HG02840 (cell line): ENCODE results near the gene NANOGP8.
"Not testable (repeated sequence)": the region's sequence is repeated elsewhere in the genome, so short reads cannot be mapped to it uniquely, and the experiment has no call there.

Source experiments
- ATAC-seq: cut with Tn5 transposase; IDR thresholded peaks from one replicate; pipeline ENCODE4 v1.9.1; 2021; ENCODE audit warnings: mild to moderate bottlenecking, moderate library complexity, moderate number of reproducible peaks; ENCODE audit not compliant: unreplicated experiment, low FRiP score

NANOGP8 gene

GRCh38 chr15:35085176-35085919, at the start of gene NANOGP8:
TSS of gene NANOGP8 (minus strand) at chr15:35085295. CDS start at chr15:35085110, 185 bp downstream.
- ATAC-seq: not testable (repeated sequence)

DNA sequence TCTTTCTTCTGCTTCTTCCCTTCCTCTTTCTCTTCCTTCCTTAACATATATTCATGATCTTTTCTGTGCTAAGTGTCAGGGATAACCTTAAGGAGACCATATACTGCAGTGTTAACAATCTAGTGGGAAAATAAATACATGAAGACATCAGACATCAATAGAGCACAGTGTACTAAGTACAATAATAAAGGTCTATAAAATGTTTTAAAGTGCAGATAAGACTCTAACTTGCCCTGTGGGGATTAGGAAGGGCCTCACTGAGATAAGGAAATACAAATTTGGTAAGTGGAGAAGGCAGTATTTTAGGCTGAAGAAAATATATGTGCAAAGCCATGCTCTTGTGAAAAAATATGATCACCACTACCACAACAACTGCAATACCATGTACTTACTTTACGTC, 49.2 kb upstream of the NANOGP8 start:
- no peak for ATAC-seq

DNA sequence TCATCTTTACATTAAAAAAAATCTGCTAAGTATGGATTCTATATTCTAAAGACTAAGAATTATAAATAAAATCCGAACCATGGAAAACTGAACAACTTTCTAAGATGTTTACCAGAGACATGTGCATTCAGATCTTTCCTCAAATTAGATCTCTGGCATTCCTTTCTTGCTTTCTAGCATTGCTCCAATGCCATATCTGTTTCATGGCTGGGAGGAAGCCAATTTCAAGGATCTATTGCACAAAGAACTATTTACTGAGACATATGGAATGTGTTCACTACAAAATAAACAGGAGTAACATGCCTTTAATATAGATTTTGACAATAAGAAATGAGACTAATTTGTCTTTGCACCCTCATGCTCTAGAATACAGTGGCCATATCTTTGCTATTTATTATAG, 45.1 kb upstream of the NANOGP8 start:
- no peak for ATAC-seq

- no peak for ATAC-seq
Observed at GRCh38 chr15:35129361-35129760, 44.3 kb upstream of the NANOGP8 start.

DNA sequence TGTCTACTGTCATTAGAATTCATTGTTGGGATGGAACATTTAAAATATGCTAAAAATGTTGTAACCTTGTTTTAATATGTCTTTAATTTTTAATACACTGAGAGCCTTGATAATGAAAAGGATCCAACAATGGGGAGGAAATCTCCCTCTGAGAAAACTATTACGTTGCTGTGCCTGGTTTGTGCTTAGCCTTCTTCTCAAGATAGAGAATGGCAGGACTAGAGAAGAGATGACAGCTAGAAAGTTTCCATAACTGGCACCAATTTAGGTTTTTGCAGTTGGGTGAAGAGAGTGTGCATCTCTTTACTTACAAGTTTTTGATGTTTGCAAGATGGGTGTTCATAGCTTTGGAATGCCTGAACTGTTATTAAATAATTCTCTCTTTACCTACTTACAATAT, 42.6 kb upstream of the NANOGP8 start:
- ATAC-seq: no peak

DNA sequence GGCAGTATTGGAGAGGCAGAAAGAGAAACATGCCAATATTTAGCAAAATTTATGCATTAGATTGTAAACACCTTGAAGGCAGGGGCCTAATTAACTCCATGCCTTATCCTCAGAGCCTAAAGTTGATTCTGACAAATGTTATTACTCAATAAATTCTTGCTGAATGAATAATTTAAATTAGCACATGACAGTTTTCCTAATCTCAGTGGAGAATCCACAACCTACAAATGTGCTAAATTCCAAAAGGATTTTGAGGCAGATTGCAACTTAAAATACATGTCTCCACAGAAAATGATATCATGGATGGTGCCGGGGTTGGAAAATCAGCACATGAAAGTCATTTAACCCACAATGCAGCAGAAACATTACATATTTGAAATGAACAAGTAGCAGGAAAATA, 41.1 kb upstream of the NANOGP8 start:
- no peak for ATAC-seq

- ATAC-seq: no peak
Observed at GRCh38 chr15:35123743-35124142, 38.6 kb upstream of the NANOGP8 start.

GRCh38 chr15:35121611-35122359, 36.7 kb upstream of the NANOGP8 start:
- no peak for ATAC-seq

GRCh38 chr15:35120173-35120572, 35.1 kb upstream of the NANOGP8 start:
- ATAC-seq: no peak

GRCh38 chr15:35118960-35119359, 33.9 kb upstream of the NANOGP8 start:
- no peak for ATAC-seq

GRCh38 chr15:35117543-35118265, 32.6 kb upstream of the NANOGP8 start:
- ATAC-seq: no peak

DNA sequence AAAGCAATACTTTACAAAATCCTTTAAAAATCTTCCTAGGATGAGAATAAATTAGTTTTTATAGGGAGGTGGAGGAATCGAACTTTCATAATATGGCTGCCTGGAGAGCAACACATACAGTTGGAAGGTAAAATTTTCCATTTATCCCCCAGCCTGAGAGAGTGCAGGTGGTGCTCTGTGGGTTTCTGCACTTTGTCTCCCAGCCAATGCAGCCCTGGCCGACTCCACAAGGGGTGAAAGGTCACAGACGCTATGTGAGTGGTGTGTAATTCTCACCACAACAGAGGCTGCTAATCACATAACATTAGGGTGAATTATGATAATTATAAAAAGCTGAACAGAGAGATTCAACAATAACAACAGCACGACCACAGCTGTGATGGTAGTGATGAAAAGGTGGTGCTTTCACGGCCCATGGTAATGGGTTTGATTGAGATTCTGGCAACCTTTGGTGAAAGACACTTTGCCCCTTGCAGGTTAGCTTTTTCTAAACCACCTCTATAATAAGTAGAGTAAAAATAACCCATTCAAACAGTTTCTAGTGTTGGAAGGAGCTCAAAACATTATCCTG, 30.1 kb upstream of the NANOGP8 start:
- no peak for ATAC-seq

- no peak for ATAC-seq
Observed at GRCh38 chr15:35112346-35112745, 27.3 kb upstream of the NANOGP8 start.

- no peak for ATAC-seq
Observed at GRCh38 chr15:35111861-35112260, 26.8 kb upstream of the NANOGP8 start.

DNA sequence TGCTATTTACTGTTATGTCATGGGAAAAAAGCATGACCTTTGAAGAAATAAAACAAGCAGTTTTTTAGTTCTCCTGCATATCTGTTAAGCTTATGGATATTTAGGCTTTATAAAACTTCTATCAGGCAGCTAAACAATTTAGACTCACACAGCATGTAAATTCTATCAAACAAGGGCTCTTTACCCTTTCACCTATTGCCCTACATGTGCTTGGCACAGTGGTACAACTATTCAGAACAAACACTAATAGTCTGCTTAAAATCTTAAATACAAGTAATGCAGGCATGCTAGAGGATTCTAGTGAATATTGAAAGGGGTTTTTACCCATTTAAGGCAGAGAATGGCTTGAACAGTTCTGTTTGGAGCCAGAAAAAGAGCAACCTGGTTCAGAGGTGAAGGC, 23.4 kb upstream of the NANOGP8 start:
- ATAC-seq: no peak

DNA sequence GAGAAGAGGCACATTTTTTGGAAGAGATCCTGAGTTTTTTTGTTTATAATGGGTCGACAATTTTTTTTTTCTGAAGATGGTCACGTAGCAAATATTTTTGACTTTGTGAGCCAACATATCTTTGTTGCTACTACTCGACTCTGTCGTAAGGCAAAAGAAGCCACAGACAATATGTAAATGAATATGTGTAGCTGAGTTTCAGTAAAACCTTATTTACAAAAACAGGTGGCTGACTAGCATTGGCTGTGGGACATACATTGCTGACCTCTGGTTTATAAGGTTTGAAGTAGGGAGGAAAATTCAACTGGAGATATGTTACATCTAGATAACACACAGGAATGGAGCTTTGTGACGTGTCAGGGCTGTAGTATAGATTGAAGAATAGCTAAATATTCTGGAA, 22.5 kb upstream of the NANOGP8 start:
- ATAC-seq: no peak

- ATAC-seq: no peak
Observed at GRCh38 chr15:35107122-35107521, 22.0 kb upstream of the NANOGP8 start.

DNA sequence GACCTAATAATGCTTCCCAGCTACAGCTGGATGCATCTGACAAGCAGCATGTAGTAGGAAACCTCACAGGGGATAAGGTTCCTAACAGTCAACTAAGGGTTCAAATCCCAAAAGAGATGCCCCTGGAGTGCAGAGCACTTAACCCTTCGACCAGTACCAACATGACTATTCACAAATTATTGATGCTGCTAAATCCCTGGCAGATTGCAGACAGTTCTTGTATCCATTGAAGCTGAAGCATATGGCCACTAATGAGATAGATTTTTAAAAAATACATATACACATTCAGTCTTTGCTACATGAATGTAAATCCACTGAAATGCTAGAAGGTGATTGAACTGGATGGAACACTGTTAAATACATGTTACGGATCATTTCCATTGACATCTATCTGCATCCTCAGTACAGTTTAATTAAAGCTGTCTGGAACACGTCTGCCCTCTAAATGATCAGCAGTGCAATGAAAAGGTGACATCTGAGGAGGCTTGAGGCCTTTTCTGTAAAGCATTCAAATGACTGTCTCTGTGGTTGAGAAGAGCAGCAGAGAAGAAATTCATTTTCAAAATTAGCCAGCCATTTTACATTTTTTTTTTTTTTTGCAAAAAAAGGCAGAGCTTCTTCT, 19.5 kb upstream of the NANOGP8 start:
- no peak for ATAC-seq

- ATAC-seq: no peak
Observed at GRCh38 chr15:35102186-35102585, 17.1 kb upstream of the NANOGP8 start.

DNA sequence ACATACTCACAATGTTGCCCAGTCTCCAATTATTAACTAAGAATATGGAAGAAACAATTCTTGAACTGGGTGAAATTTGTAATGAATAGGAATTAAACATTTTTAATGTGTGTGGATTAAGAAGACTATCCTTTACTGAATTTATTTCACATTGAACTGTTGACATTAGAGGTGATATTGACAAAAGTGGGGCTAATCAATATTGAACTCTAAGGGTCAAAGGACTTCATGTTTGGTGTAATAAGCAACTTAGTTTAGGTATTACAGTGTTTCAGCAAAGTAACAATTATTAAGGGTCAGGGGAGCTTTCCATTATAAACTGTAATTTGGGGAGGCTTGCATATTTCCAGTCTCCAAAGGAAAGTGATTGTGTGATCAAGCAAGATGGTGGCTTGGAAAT, 16.2 kb upstream of the NANOGP8 start:
- ATAC-seq: no peak

GRCh38 chr15:35098737-35099136, 13.6 kb upstream of the NANOGP8 start:
- ATAC-seq: no peak
